BLaER1 treated with 17β-estradiol and CSF1 and Interleukin-3, amounts not matched to agents 10 nM and 100 nM (cell line): Measurements from ENCODE around the gene GATA5.

ENCODE experiments used
- H3K27ac ChIP-seq, 11 experiments: shearing (Covaris generic); formaldehyde crosslinking; 2 replicates each; pipeline ENCODE4 v1.8.1; 2022
- H3K27me3 ChIP-seq, 11 experiments: shearing (Covaris generic); formaldehyde crosslinking; 2 replicates each; pipeline ENCODE4 v1.8.1; 2022
- H3K36me3 ChIP-seq, 11 experiments: shearing (Covaris generic); formaldehyde crosslinking; 2 replicates each; pipeline ENCODE4 v1.8.1; 2022
- H3K4me1 ChIP-seq, 10 experiments: shearing (Covaris generic); formaldehyde crosslinking; 2 replicates each; pipeline ENCODE4 v1.8.1; 2022
- H3K4me2 ChIP-seq, 11 experiments: shearing (Covaris generic); formaldehyde crosslinking; 2 replicates each; pipeline ENCODE4 v1.8.1; 2022
- H3K4me3 ChIP-seq, 10 experiments: shearing (Covaris generic); formaldehyde crosslinking; 2 replicates each; pipeline ENCODE4 v1.8.1; 2022
- H3K9ac ChIP-seq, 11 experiments: shearing (Covaris generic); formaldehyde crosslinking; 2 replicates each; pipeline ENCODE4 v1.8.1; 2022
- H3K9me3 ChIP-seq, 11 experiments: shearing (Covaris generic); formaldehyde crosslinking; replicated peaks in 1 of 11; 2 replicates each; pipeline ENCODE4 v1.8.1; 2022
- H4K20me1 ChIP-seq, 11 experiments: shearing (Covaris generic); formaldehyde crosslinking; 2 replicates each; pipeline ENCODE4 v1.8.1; 2022
- Cebpa-rat ChIP-seq, 11 experiments: shearing (Covaris generic); IDR thresholded peaks; 2 replicates each; pipeline ENCODE4 v1.8.1; 2022

Gene GATA5

GRCh38 chr20:62517168-62517567, 41.4 kb upstream of the GATA5 start:
- TF ChIP-seq Cebpa-rat (IDR thresholded peaks at IDR 0.05) = no peak
- Histone ChIP-seq H4K20me1 (peaks cover 0 to 23% (median 8%) of the 10 kb centered on the region in 11 experiments; a peak in 9 of 22 replicates), H3K9ac (no peak overlapping the region)

GRCh38 chr20:62516338-62516737, 40.5 kb upstream of the GATA5 start:
- Histone ChIP-seq H3K9me3 (no peaks in the 10 kb centered on the region), H3K27ac (no peak overlapping the region), H3K36me3 (no peaks in the 10 kb centered on the region), H3K9ac (no peak overlapping the region), H3K4me2 (peak overlapping the region in 7 of 11 experiments; percentile 13 to 97 (median 87); a peak in 7 of 22 replicates), H3K4me1 (peaks cover 46 to 75% (median 71%) of the 10 kb centered on the region in 10 experiments), H3K4me3 (no peak overlapping the region), H4K20me1 (peaks cover 0 to 31% (median 11%) of the 10 kb centered on the region in 11 experiments; a peak in 11 of 22 replicates), H3K27me3 (peaks cover 0 to 48% (median 7%) of the 10 kb centered on the region in 11 experiments; a peak in 12 of 22 replicates)
- TF ChIP-seq Cebpa-rat (IDR thresholded peaks at IDR 0.05) = no peak

More at GRCh38 chr20:62517168-62517567, 41.4 kb upstream of the GATA5 start:
- peaks cover 38 to 67% (median 62%) of the 10 kb centered on the region in 10 experiments for H3K4me1 ChIP-seq
- peaks cover 0 to 40% (median 7%) of the 10 kb centered on the region in 11 experiments; a peak in 13 of 22 replicates for H3K27me3 ChIP-seq
- no peak overlapping the region for H3K4me2 ChIP-seq
- no peak overlapping the region for H3K4me3 ChIP-seq
- no peak overlapping the region for H3K27ac ChIP-seq
- no peaks in the 10 kb centered on the region for H3K9me3 ChIP-seq
- no peaks in the 10 kb centered on the region for H3K36me3 ChIP-seq

- Histone ChIP-seq H3K9me3 (no peaks in the 10 kb centered on the region), H3K4me1 (peaks cover 48 to 80% (median 73%) of the 10 kb centered on the region in 10 experiments), H3K4me2 (peak overlapping the region in 8 of 11 experiments; percentile 28 to 97 (median 85); a peak in 10 of 22 replicates), H4K20me1 (peaks cover 0 to 35% (median 11%) of the 10 kb centered on the region in 11 experiments; a peak in 11 of 22 replicates), H3K27ac (no peak overlapping the region), H3K27me3 (peaks cover 0 to 49% (median 7%) of the 10 kb centered on the region in 11 experiments; a peak in 12 of 22 replicates), H3K9ac (no peak overlapping the region), H3K4me3 (no peak overlapping the region), H3K36me3 (no peaks in the 10 kb centered on the region)
- TF ChIP-seq Cebpa-rat (IDR thresholded peaks at IDR 0.05) = no peak
Measured at GRCh38 chr20:62515826-62516225, 40.0 kb upstream of the GATA5 start.

- Histone ChIP-seq H3K4me3 (no peak overlapping the region), H3K27ac (no peak overlapping the region), H3K9me3 (no peaks in the 10 kb centered on the region), H3K9ac (0 out of 22 replicates have a peak overlapping the region, but pooled peaks of 1 of the 11 experiments have one; percentile 13), H3K4me1 (peaks cover 48 to 80% (median 73%) of the 10 kb centered on the region in 10 experiments), H3K36me3 (no peaks in the 10 kb centered on the region), H3K27me3 (peaks cover 0 to 49% (median 7%) of the 10 kb centered on the region in 11 experiments; a peak in 12 of 22 replicates), H4K20me1 (peaks cover 0 to 36% (median 11%) of the 10 kb centered on the region in 11 experiments; a peak in 11 of 22 replicates), H3K4me2 (peak overlapping the region in 9 of 11 experiments; percentile 64 to 97 (median 87); a peak in 16 of 22 replicates)
- TF ChIP-seq Cebpa-rat (IDR thresholded peaks at IDR 0.05) = no peak
Measured at GRCh38 chr20:62515280-62515679, 39.5 kb upstream of the GATA5 start.

- no peak overlapping the region for H3K27ac ChIP-seq
- peak overlapping the region in 3 of 11 experiments; percentile 2 to 40 (median 9); a peak in 1 of 22 replicates for H3K9ac ChIP-seq
- no peak for TF ChIP-seq Cebpa-rat (IDR thresholded peaks at IDR 0.05)
- H3K36me3 ChIP-seq = no peaks in the 10 kb centered on the region
- peaks cover 0 to 36% (median 6%) of the 10 kb centered on the region in 11 experiments; a peak in 10 of 22 replicates for H4K20me1 ChIP-seq
- no peaks in the 10 kb centered on the region for H3K9me3 ChIP-seq
- H3K4me1 ChIP-seq = peaks cover 44 to 70% (median 65%) of the 10 kb centered on the region in 10 experiments
- no peak overlapping the region for H3K4me3 ChIP-seq
- H3K27me3 ChIP-seq = peaks cover 0 to 45% (median 6%) of the 10 kb centered on the region in 11 experiments; a peak in 12 of 22 replicates
- peak overlapping the region; percentile 64 to 97 (median 83) for H3K4me2 ChIP-seq
Measured at GRCh38 chr20:62513991-62514390, 38.2 kb upstream of the GATA5 start.

GRCh38 chr20:62511915-62512610, 36.3 kb upstream of the GATA5 start:
- Histone ChIP-seq H3K9ac (peak overlapping the region in 3 of 11 experiments; percentile 40 to 60 (median 47); a peak in 5 of 22 replicates), H3K9me3 (no peaks in the 10 kb centered on the region), H4K20me1 (peaks cover 0 to 48% (median 7%) of the 10 kb centered on the region in 11 experiments; a peak in 11 of 22 replicates), H3K4me1 (peaks cover 33 to 67% (median 58%) of the 10 kb centered on the region in 10 experiments), H3K4me3 (0 out of 20 replicates have a peak overlapping the region, but pooled peaks of 1 of the 10 experiments have one; percentile 12), H3K27me3 (peaks cover 0 to 34% (median 14%) of the 10 kb centered on the region in 11 experiments; a peak in 15 of 22 replicates), H3K36me3 (no peaks in the 10 kb centered on the region), H3K4me2 (peak overlapping the region; percentile 64 to 97 (median 83)), H3K27ac (no peak overlapping the region)
- no peak for TF ChIP-seq Cebpa-rat (IDR thresholded peaks at IDR 0.05)

- Histone ChIP-seq H3K27ac (no peak overlapping the region), H4K20me1 (peaks cover 0 to 49% (median 11%) of the 10 kb centered on the region in 11 experiments; a peak in 11 of 22 replicates), H3K27me3 (peaks cover 0 to 34% (median 19%) of the 10 kb centered on the region in 11 experiments; a peak in 19 of 22 replicates), H3K4me1 (peaks cover 33 to 71% (median 59%) of the 10 kb centered on the region in 10 experiments), H3K9me3 (no peaks in the 10 kb centered on the region), H3K36me3 (no peaks in the 10 kb centered on the region), H3K4me2 (peak overlapping the region; percentile 64 to 97 (median 83)), H3K4me3 (no peak overlapping the region), H3K9ac (peak overlapping the region in 2 of 11 experiments; percentile 47 to 60; a peak in 1 of 22 replicates)
- TF ChIP-seq Cebpa-rat (IDR thresholded peaks at IDR 0.05) = no peak
Measured at GRCh38 chr20:62511300-62511914, 35.6 kb upstream of the GATA5 start.

- no peak overlapping the region for H3K4me2 ChIP-seq
- no peak overlapping the region for H3K4me3 ChIP-seq
- H3K4me1 ChIP-seq = peaks cover 43 to 68% (median 53%) of the 10 kb centered on the region in 10 experiments
- peaks cover 0 to 45% (median 23%) of the 10 kb centered on the region in 11 experiments; a peak in 14 of 22 replicates for H4K20me1 ChIP-seq
- H3K27ac ChIP-seq = no peak overlapping the region
- peaks cover 23 to 57% (median 42%) of the 10 kb centered on the region in 11 experiments for H3K27me3 ChIP-seq
- no peaks in the 10 kb centered on the region for H3K36me3 ChIP-seq
- H3K9me3 ChIP-seq = no peaks in the 10 kb centered on the region
- no peak overlapping the region for H3K9ac ChIP-seq
- no peak for TF ChIP-seq Cebpa-rat (IDR thresholded peaks at IDR 0.05)
Measured at GRCh38 chr20:62508641-62509051, 32.9 kb upstream of the GATA5 start.
